Measurements from ENCODE around the gene MLPH.

- TF ChIP-seq EZH2 (IDR thresholded peaks at IDR 0.05; ENCODE audit: insufficient read depth, poor library complexity, severe bottlenecking) (no peak), EZH2phosphoT487 (IDR thresholded peaks at IDR 0.05; ENCODE audit: insufficient read depth, low read depth) (no peak)
Measured at GRCh38 chr2:237569041-237569440, 82.0 kb downstream of the MLPH start.

Data from GM23248 (cell line).